ENCODE data around the gene ZSWIM6.
A peak's percentile ranks its signal among the peaks of the same experiment; 100 is the strongest.

Gene ZSWIM6

DNA sequence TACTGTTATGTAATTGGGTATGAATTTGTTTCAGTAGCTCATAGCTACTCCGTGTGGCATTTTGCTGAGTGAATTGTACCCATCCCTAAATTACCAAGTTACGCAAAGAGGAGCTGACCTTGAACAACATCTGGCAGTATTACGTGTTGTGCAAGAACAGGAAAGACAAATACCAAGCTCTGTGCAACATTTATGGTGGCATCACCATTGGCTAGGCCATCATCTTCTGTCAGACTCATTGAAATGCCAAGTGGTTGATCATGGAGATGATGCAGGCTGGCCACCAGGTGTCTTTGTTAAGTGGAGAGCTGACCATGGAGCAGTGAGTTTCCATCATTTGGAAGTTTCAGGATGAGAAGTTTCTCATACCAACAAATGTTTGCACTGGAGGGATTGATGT is 15.0 kb downstream of the ZSWIM6 start:
- DNase-seq (ENCODE audit: low read depth in 2 of 2) = peak in 1 of 2 donors; percentile 42
- TF ChIP-seq, protein P1, sequence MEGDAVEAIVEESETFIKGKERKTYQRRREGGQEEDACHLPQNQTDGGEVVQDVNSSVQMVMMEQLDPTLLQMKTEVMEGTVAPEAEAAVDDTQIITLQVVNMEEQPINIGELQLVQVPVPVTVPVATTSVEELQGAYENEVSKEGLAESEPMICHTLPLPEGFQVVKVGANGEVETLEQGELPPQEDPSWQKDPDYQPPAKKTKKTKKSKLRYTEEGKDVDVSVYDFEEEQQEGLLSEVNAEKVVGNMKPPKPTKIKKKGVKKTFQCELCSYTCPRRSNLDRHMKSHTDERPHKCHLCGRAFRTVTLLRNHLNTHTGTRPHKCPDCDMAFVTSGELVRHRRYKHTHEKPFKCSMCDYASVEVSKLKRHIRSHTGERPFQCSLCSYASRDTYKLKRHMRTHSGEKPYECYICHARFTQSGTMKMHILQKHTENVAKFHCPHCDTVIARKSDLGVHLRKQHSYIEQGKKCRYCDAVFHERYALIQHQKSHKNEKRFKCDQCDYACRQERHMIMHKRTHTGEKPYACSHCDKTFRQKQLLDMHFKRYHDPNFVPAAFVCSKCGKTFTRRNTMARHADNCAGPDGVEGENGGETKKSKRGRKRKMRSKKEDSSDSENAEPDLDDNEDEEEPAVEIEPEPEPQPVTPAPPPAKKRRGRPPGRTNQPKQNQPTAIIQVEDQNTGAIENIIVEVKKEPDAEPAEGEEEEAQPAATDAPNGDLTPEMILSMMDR (IDR thresholded peaks at IDR 0.05; ENCODE audit: low read depth, low read length) = no peak
- H3K4me3 ChIP-seq (replicated peaks in 1 of 2; ENCODE audit: low read depth in 2 of 2, low read length in 2 of 2) = no peak overlapping the region

DNA sequence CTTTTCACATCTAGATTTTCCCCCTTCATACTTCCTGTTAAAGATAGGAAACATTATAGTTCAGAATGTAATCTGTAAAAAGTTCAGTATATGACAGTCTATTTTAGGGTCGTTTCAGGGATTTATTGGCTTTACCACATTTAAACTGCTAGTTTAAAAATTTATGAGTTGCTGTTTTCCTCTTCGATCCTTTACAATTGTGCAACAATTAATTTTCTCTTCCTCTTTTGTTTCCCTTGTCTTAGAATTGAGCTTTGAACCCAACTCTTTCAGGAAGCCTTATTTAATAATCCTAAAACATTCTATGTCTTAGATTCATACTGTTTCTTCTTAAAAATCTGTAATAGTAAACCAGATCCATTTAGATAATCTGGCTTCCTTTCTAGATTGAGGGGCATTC is 16.4 kb downstream of the ZSWIM6 start:
- TF ChIP-seq, protein P1 (IDR thresholded peaks at IDR 0.05; ENCODE audit: low read depth, low read length) = no peak
- H3K4me3 ChIP-seq (replicated peaks in 1 of 2; ENCODE audit: low read depth in 2 of 2, low read length in 2 of 2) = no peak overlapping the region
- DNase-seq (ENCODE audit: low read depth in 2 of 2) = no peak

DNA sequence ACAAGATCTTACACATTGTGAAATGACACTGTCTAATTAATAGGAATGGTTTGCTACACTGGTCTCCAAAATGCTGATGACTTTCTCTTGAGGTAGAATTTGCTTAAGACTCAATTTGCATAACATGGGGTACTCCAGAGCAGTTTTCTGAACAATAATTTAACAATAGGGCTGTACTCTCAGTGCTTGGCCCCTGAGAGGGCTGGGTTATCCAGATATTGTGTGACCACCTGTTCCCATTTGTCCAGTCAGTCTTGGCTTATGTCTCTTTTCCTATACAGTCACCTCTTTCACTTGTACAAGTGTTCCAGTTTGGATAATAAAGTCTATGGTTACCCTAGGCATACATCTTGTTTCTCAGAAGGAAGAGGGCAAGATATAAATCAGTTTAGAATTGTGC is 17.9 kb downstream of the ZSWIM6 start:
- H3K4me3 ChIP-seq (replicated peaks in 1 of 2; ENCODE audit: low read depth in 2 of 2, low read length in 2 of 2) = no peak overlapping the region
- TF ChIP-seq, protein P1 (IDR thresholded peaks at IDR 0.05; ENCODE audit: low read depth, low read length) = no peak
- no peak for DNase-seq (ENCODE audit: low read depth in 2 of 2)

DNA sequence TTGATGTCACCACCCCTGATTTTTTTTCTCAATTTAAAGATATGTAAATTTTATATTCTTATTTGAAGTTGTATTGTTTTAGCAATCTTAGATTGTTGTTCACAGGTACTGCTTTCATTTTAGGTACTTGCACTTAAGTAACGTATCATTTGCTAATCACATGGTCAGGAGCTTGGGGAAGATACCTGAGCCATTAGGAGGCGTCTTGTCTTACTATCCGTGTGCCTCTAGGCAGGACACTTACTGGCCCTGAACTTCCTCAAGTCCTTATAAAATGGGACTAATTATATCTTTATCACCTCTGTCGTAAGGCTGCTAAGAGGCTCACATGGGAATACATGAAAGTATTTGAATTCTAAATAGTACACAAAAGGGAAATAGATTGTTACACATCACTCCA is 18.5 kb downstream of the ZSWIM6 start:
- TF ChIP-seq, protein P1 (IDR thresholded peaks at IDR 0.05; ENCODE audit: low read depth, low read length) = no peak
- DNase-seq (ENCODE audit: low read depth in 2 of 2) = no peak
- H3K4me3 ChIP-seq (replicated peaks in 1 of 2; ENCODE audit: low read depth in 2 of 2, low read length in 2 of 2) = no peak overlapping the region

DNA sequence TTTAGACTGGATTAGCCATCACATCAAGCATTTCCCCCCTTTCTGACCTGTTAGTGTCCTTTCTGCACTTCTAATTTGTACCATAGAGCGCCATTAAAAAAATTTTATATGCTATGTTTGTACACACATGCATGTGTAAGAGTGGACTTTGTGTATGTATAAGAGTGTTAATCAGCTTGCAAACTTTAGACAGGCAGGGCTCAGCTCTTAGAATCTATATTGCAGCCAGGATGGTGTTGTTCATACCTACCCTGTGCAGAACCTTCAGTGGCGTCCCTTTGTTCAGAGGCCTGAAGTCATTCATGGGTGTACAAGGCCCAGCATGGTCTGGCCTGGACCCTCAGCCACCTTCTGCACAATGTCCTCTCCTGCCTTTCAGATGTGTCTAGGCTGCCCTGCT is 19.7 kb downstream of the ZSWIM6 start:
- TF ChIP-seq, protein P1 (IDR thresholded peaks at IDR 0.05; ENCODE audit: low read depth, low read length) = no peak
- no peak for DNase-seq (ENCODE audit: low read depth in 2 of 2)
- no peak overlapping the region for H3K4me3 ChIP-seq (replicated peaks in 1 of 2; ENCODE audit: low read depth in 2 of 2, low read length in 2 of 2)

DNA sequence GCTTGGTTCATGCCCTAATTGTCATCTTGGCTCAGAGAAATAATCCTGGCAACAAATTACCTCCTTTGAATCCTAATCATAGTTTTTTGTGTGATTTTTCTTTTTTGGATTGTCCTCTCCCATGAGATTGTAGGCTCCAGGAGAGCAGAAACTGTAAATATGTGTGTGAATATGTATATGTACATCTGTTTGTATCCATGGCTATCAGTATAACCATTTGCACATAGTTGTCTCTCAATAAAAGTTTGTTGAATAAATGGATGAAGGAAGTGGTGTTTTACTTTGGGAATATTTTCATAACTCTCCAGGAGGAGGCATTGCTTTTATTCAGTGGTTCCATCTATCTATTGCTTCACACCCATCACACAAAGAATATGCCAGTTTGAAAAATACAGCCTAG is 20.1 kb downstream of the ZSWIM6 start:
- TF ChIP-seq, protein P1 (IDR thresholded peaks at IDR 0.05; ENCODE audit: low read depth, low read length) = no peak
- H3K4me3 ChIP-seq (replicated peaks in 1 of 2; ENCODE audit: low read depth in 2 of 2, low read length in 2 of 2) = no peak overlapping the region
- no peak for DNase-seq (ENCODE audit: low read depth in 2 of 2)

DNA sequence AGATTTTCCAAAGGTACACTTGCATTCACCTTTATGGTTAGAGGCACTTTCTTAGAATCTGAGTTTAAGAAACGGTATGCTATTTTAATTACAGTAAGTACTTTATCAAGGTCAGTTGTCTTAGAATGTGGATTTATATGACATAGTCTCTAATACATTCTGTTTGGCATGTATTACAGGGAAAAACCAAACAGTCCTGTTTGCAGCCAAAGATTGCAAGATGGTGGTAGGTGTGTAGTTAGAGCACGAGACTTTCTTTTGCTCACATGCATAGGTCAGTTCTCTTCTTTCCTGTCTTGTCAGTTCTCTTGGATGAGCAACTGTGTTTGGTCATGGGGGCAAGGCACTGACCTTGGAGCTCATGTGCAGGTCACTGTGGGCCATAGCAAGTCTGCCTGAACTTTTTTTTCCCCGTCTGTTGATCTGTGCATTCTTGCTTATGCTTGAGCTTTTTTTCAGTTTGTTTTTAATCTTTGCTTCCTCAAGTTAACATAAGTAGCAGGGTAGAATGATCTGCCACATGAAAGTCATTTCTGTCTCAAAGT is 20.6 kb downstream of the ZSWIM6 start:
- TF ChIP-seq, protein P1 (IDR thresholded peaks at IDR 0.05; ENCODE audit: low read depth, low read length) = no peak
- no peak overlapping the region for H3K4me3 ChIP-seq (replicated peaks in 1 of 2; ENCODE audit: low read depth in 2 of 2, low read length in 2 of 2)
- DNase-seq (ENCODE audit: low read depth in 2 of 2) = no peak
